Measurements from ENCODE around the gene PRKN. TPM values are rescaled to one million over a fixed set of nuclear protein-coding genes. Genes with fewer than 3 reads are reported as not detected.

PRKN gene
- total RNA-seq, 1 donor from 2014 or later, result 1.3 TPM

- FAIRE-seq (no peak), DNase-seq (ENCODE audit: low read depth) (no peak)
- Histone ChIP-seq H3K79me2 (ENCODE audit: insufficient read depth, low read length) (no peaks in the 10 kb centered on the region), H3K4me3 (ENCODE audit: insufficient read depth, low read depth, low read length) (no peak overlapping the region), H3K4me1 (ENCODE audit: insufficient read depth, low read length) (no peaks in the 10 kb centered on the region), H3K9me3 (ENCODE audit: insufficient read depth, low read depth, low read length) (no peaks in the 10 kb centered on the region), H4K20me1 (ENCODE audit: insufficient read depth, low read length) (no peaks in the 10 kb centered on the region), H3K4me2 (ENCODE audit: low read length) (no peak overlapping the region), H3K36me3 (ENCODE audit: insufficient read depth, low read length) (no peaks in the 10 kb centered on the region), H3K27me3 (ENCODE audit: insufficient read depth, low read length) (no peaks in the 10 kb centered on the region), H3K9ac (ENCODE audit: low read length) (no peak overlapping the region), H2AFZ (ENCODE audit: low read depth, low read length) (no peak overlapping the region), H3K27ac (ENCODE audit: low read depth, low read length) (no peak overlapping the region)
- Mint-ChIP-seq H3K4me1 (ENCODE audit: low read depth, unreplicated experiment) (no peaks in the 10 kb centered on the region), H3K27ac (ENCODE audit: unreplicated experiment) (no peak overlapping the region), H3K9me3 (ENCODE audit: unreplicated experiment) (no peaks in the 10 kb centered on the region), H3K4me3 (ENCODE audit: unreplicated experiment) (no peak overlapping the region), H3K36me3 (ENCODE audit: low read depth, unreplicated experiment) (no peaks in the 10 kb centered on the region), H3K27me3 (ENCODE audit: low read depth, unreplicated experiment) (no peaks in the 10 kb centered on the region)
- TF ChIP-seq EZH2 (IDR thresholded peaks at IDR 0.05; ENCODE audit: insufficient read depth, low read length), result no peak
- no peak for TF ChIP-seq CTCF (IDR thresholded peaks at IDR 0.05; ENCODE audit: insufficient read depth, low read depth, low read length)
Measured at GRCh38 chr6:162674452-162674851, 53.1 kb downstream of the PRKN start.

GRCh38 chr6:162671580-162672165 lies 55.9 kb downstream of the PRKN start:
- no peaks in the 10 kb centered on the region for H3K36me3 Mint-ChIP-seq (ENCODE audit: low read depth, unreplicated experiment)
- Histone ChIP-seq H3K79me2 (ENCODE audit: insufficient read depth, low read length) (no peaks in the 10 kb centered on the region), H3K27ac (ENCODE audit: low read depth, low read length) (no peak overlapping the region), H3K9ac (ENCODE audit: low read length) (no peak overlapping the region), H3K4me3 (ENCODE audit: insufficient read depth, low read depth, low read length) (no peak overlapping the region), H3K9me3 (ENCODE audit: insufficient read depth, low read depth, low read length) (no peaks in the 10 kb centered on the region), H3K4me1 (ENCODE audit: insufficient read depth, low read length) (no peaks in the 10 kb centered on the region), H3K36me3 (ENCODE audit: insufficient read depth, low read length) (no peaks in the 10 kb centered on the region), H3K27me3 (ENCODE audit: insufficient read depth, low read length) (no peaks in the 10 kb centered on the region), H3K4me2 (ENCODE audit: low read length) (no peak overlapping the region), H4K20me1 (ENCODE audit: insufficient read depth, low read length) (no peaks in the 10 kb centered on the region), H2AFZ (ENCODE audit: low read depth, low read length) (no peak overlapping the region)
- no peak overlapping the region for H3K4me3 Mint-ChIP-seq (ENCODE audit: unreplicated experiment)
- H3K4me1 Mint-ChIP-seq (ENCODE audit: low read depth, unreplicated experiment), result no peaks in the 10 kb centered on the region
- FAIRE-seq, result no peak
- H3K27ac Mint-ChIP-seq (ENCODE audit: unreplicated experiment), result no peak overlapping the region
- no peak for DNase-seq (ENCODE audit: low read depth)
- H3K9me3 Mint-ChIP-seq (ENCODE audit: unreplicated experiment), result no peaks in the 10 kb centered on the region
- no peak for TF ChIP-seq CTCF (IDR thresholded peaks at IDR 0.05; ENCODE audit: insufficient read depth, low read depth, low read length)
- no peaks in the 10 kb centered on the region for H3K27me3 Mint-ChIP-seq (ENCODE audit: low read depth, unreplicated experiment)

GRCh38 chr6:162670345-162670744 lies 57.2 kb downstream of the PRKN start:
- Histone ChIP-seq H3K4me1 (ENCODE audit: insufficient read depth, low read length) (no peaks in the 10 kb centered on the region), H3K4me3 (ENCODE audit: insufficient read depth, low read depth, low read length) (no peak overlapping the region), H3K27me3 (ENCODE audit: insufficient read depth, low read length) (no peaks in the 10 kb centered on the region), H3K4me2 (ENCODE audit: low read length) (no peak overlapping the region), H3K79me2 (ENCODE audit: insufficient read depth, low read length) (no peaks in the 10 kb centered on the region), H2AFZ (ENCODE audit: low read depth, low read length) (no peak overlapping the region), H4K20me1 (ENCODE audit: insufficient read depth, low read length) (no peaks in the 10 kb centered on the region), H3K27ac (ENCODE audit: low read depth, low read length) (no peak overlapping the region), H3K9ac (ENCODE audit: low read length) (no peak overlapping the region), H3K36me3 (ENCODE audit: insufficient read depth, low read length) (no peaks in the 10 kb centered on the region), H3K9me3 (ENCODE audit: insufficient read depth, low read depth, low read length) (no peaks in the 10 kb centered on the region)
- Mint-ChIP-seq H3K27me3 (ENCODE audit: low read depth, unreplicated experiment) (no peaks in the 10 kb centered on the region), H3K4me1 (ENCODE audit: low read depth, unreplicated experiment) (no peaks in the 10 kb centered on the region), H3K4me3 (ENCODE audit: unreplicated experiment) (no peak overlapping the region), H3K9me3 (ENCODE audit: unreplicated experiment) (no peaks in the 10 kb centered on the region), H3K36me3 (ENCODE audit: low read depth, unreplicated experiment) (no peaks in the 10 kb centered on the region), H3K27ac (ENCODE audit: unreplicated experiment) (no peak overlapping the region)
- no peak for TF ChIP-seq EZH2 (IDR thresholded peaks at IDR 0.05; ENCODE audit: insufficient read depth, low read length)
- TF ChIP-seq CTCF (IDR thresholded peaks at IDR 0.05; ENCODE audit: insufficient read depth, low read depth, low read length), result no peak
- no peak for DNase-seq (ENCODE audit: low read depth)
- FAIRE-seq, result no peak
